ENCODE data around the gene APOL3.
"Not testable (repeated sequence)": the region's sequence is repeated elsewhere in the genome, so short reads cannot be mapped to it uniquely, and the experiment has no call there.

Gene APOL3

GRCh38 chr22:36160499-36160942 is at the start of gene APOL3:
Gene APOL3 (minus strand): TSS chr22:36160755. CDS start chr22:36149055, 11,700 bp downstream.
- in situ Hi-C loops (cut with MboI; ENCODE audit: low sequenced_read_pairs): no loop called here
- peaks cover 15% of the 10 kb centered on the region for H3K27me3 ChIP-seq (ENCODE audit: low read depth)
- DNase-seq (ENCODE audit: low spot score in 2 of 2): no peak
- no peak within 1 kb of the TSS for H3K4me3 ChIP-seq
- no peaks in the 10 kb centered on the region for H3K4me1 ChIP-seq
- H3K9me3 ChIP-seq: no peaks in the 10 kb centered on the region
- no peaks in the 10 kb centered on the region for H3K36me3 ChIP-seq (replicated peaks)

GRCh38 chr22:36210224-36210623 is 49.7 kb upstream of the APOL3 start:
- Histone ChIP-seq H3K9me3 (0 out of 2 replicates have a peak, but pooled peaks cover 4% of the 10 kb centered on the region), H3K4me3 (no peak overlapping the region), H3K27me3 (ENCODE audit: low read depth) (peaks cover 3% of the 10 kb centered on the region; the same call in 1 of the 2 replicates), H3K4me1 (no peaks in the 10 kb centered on the region), H3K36me3 (replicated peaks) (no peaks in the 10 kb centered on the region)
- in situ Hi-C loops (cut with MboI; ENCODE audit: low sequenced_read_pairs): no loop called here
- DNase-seq (ENCODE audit: low spot score in 2 of 2): no peak

- H3K27me3 ChIP-seq (ENCODE audit: low read depth); H3K36me3 ChIP-seq (replicated peaks); DNase-seq (ENCODE audit: low spot score in 2 of 2); H3K4me1 ChIP-seq; in situ Hi-C loops (cut with MboI; ENCODE audit: low sequenced_read_pairs); H3K9me3 ChIP-seq; H3K4me3 ChIP-seq: not testable (repeated sequence)
Measured at GRCh38 chr22:36209488-36209908, 48.9 kb upstream of the APOL3 start.

GRCh38 chr22:36208914-36209313 is 48.4 kb upstream of the APOL3 start:
- Histone ChIP-seq H3K27me3 (ENCODE audit: low read depth) (peaks cover 3% of the 10 kb centered on the region; the same call in 1 of the 2 replicates), H3K9me3 (0 out of 2 replicates have a peak, but pooled peaks cover 4% of the 10 kb centered on the region), H3K4me3 (no peak overlapping the region), H3K4me1 (no peaks in the 10 kb centered on the region), H3K36me3 (replicated peaks) (no peaks in the 10 kb centered on the region)
- in situ Hi-C loops (cut with MboI; ENCODE audit: low sequenced_read_pairs): no loop called here
- no peak for DNase-seq (ENCODE audit: low spot score in 2 of 2)

- no peak for DNase-seq (ENCODE audit: low spot score in 2 of 2)
- Histone ChIP-seq H3K27me3 (ENCODE audit: low read depth) (peaks cover 3% of the 10 kb centered on the region; the same call in 1 of the 2 replicates), H3K9me3 (0 out of 2 replicates have a peak, but pooled peaks cover 4% of the 10 kb centered on the region), H3K4me1 (no peaks in the 10 kb centered on the region), H3K4me3 (no peak overlapping the region), H3K36me3 (replicated peaks) (no peaks in the 10 kb centered on the region)
- in situ Hi-C loops (cut with MboI; ENCODE audit: low sequenced_read_pairs): no loop called here
Measured at GRCh38 chr22:36208162-36208765, 47.7 kb upstream of the APOL3 start.

GRCh38 chr22:36206255-36206654 is 45.7 kb upstream of the APOL3 start:
- DNase-seq (ENCODE audit: low spot score in 2 of 2): no peak
- H3K4me1 ChIP-seq: no peaks in the 10 kb centered on the region; the same call in 1 of the 2 replicates
- no peaks in the 10 kb centered on the region for H3K36me3 ChIP-seq (replicated peaks)
- no peaks in the 10 kb centered on the region for H3K27me3 ChIP-seq (ENCODE audit: low read depth)
- 0 out of 2 replicates have a peak, but pooled peaks cover 4% of the 10 kb centered on the region for H3K9me3 ChIP-seq
- in situ Hi-C loops (cut with MboI; ENCODE audit: low sequenced_read_pairs): no loop called here
- H3K4me3 ChIP-seq: no peak overlapping the region

- in situ Hi-C loops (cut with MboI; ENCODE audit: low sequenced_read_pairs); H3K36me3 ChIP-seq (replicated peaks); H3K4me1 ChIP-seq; H3K4me3 ChIP-seq; DNase-seq (ENCODE audit: low spot score in 2 of 2); H3K9me3 ChIP-seq; H3K27me3 ChIP-seq (ENCODE audit: low read depth): not testable (repeated sequence)
Measured at GRCh38 chr22:36205573-36205972, 45.0 kb upstream of the APOL3 start.

- Histone ChIP-seq H3K9me3 (0 out of 2 replicates have a peak, but pooled peaks cover 4% of the 10 kb centered on the region), H3K36me3 (replicated peaks) (no peaks in the 10 kb centered on the region), H3K27me3 (ENCODE audit: low read depth) (no peaks in the 10 kb centered on the region), H3K4me3 (no peak overlapping the region), H3K4me1 (no peaks in the 10 kb centered on the region; the same call in 1 of the 2 replicates)
- in situ Hi-C loops (cut with MboI; ENCODE audit: low sequenced_read_pairs): no loop called here
- no peak for DNase-seq (ENCODE audit: low spot score in 2 of 2)
Measured at GRCh38 chr22:36204632-36205015, 44.1 kb upstream of the APOL3 start.

- no peaks in the 10 kb centered on the region for H3K27me3 ChIP-seq (ENCODE audit: low read depth)
- in situ Hi-C loops (cut with MboI; ENCODE audit: low sequenced_read_pairs): no loop called here
- H3K9me3 ChIP-seq: 0 out of 2 replicates have a peak, but pooled peaks cover 4% of the 10 kb centered on the region
- H3K36me3 ChIP-seq (replicated peaks): no peaks in the 10 kb centered on the region
- no peak for DNase-seq (ENCODE audit: low spot score in 2 of 2)
- no peaks in the 10 kb centered on the region; the same call in 1 of the 2 replicates for H3K4me1 ChIP-seq
- H3K4me3 ChIP-seq: no peak overlapping the region
Measured at GRCh38 chr22:36204001-36204631, 43.6 kb upstream of the APOL3 start.

- DNase-seq (ENCODE audit: low spot score in 2 of 2); in situ Hi-C loops (cut with MboI; ENCODE audit: low sequenced_read_pairs); H3K4me3 ChIP-seq; H3K36me3 ChIP-seq (replicated peaks); H3K27me3 ChIP-seq (ENCODE audit: low read depth); H3K9me3 ChIP-seq; H3K4me1 ChIP-seq: not testable (repeated sequence)
Measured at GRCh38 chr22:36203441-36203840, 42.9 kb upstream of the APOL3 start.

GRCh38 chr22:36202906-36203305 is 42.4 kb upstream of the APOL3 start:
- DNase-seq (ENCODE audit: low spot score in 2 of 2): peak in 1 of 2 experiments; percentile 30
- in situ Hi-C loops (cut with MboI; ENCODE audit: low sequenced_read_pairs); H3K4me1 ChIP-seq; H3K9me3 ChIP-seq; H3K27me3 ChIP-seq (ENCODE audit: low read depth); H3K36me3 ChIP-seq (replicated peaks); H3K4me3 ChIP-seq: not testable (repeated sequence)

GRCh38 chr22:36201630-36202319 is 41.2 kb upstream of the APOL3 start, which contains the start of gene APOL4:
Gene APOL4 (minus strand): TSS chr22:36201809. CDS start chr22:36201734, 75 bp downstream.
- H3K4me3 ChIP-seq: no peak within 1 kb of the TSS
- in situ Hi-C loops (cut with MboI; ENCODE audit: low sequenced_read_pairs): no loop called here
- no peak for DNase-seq (ENCODE audit: low spot score in 2 of 2)
- H3K27me3 ChIP-seq (ENCODE audit: low read depth): no peaks in the 10 kb centered on the region; the same call in 1 of the 2 replicates
- peaks cover 5% of the 10 kb centered on the region; the same call in 1 of the 2 replicates for H3K4me1 ChIP-seq
- no peaks in the 10 kb centered on the region for H3K36me3 ChIP-seq (replicated peaks)
- no peaks in the 10 kb centered on the region for H3K9me3 ChIP-seq

GRCh38 chr22:36201025-36201424 is 40.5 kb upstream of the APOL3 start:
- H3K4me1 ChIP-seq; in situ Hi-C loops (cut with MboI; ENCODE audit: low sequenced_read_pairs); DNase-seq (ENCODE audit: low spot score in 2 of 2); H3K4me3 ChIP-seq; H3K9me3 ChIP-seq; H3K36me3 ChIP-seq (replicated peaks); H3K27me3 ChIP-seq (ENCODE audit: low read depth): not testable (repeated sequence)

Measured in HAP-1 (cell line).